PC-3 (cell line): ENCODE data around the gene TUBB2B. TPM values are rescaled to one million over a fixed set of nuclear protein-coding genes. Genes with fewer than 3 reads are reported as not detected.

Experiments
- ATAC-seq: fragments of 200-7000 bp; cut with Tn5 transposase; 2 replicates; pipeline ENCODE4 v1.9.1; 2020; ENCODE audit warnings: mild to moderate bottlenecking, moderate library complexity
- BruUV-seq: library from RNA; stranded (reverse); fragments of 400-500 nt; replicated peaks from 2 replicates; lab custom pipeline; 2021; lab: Mats Ljungman, UMichigan
- CTCF ChIA-PET: fragments of 300-600 bp; sonication (Branson Sonifier 250); formaldehyde crosslinking; loops from one replicate; lab custom pipeline; 2022; ENCODE audit warnings: antibody characterized with exemption; lab: Charles Lee
- POLR2A ChIA-PET: fragments of 300-600 bp; sonication (Branson Sonifier 250); formaldehyde crosslinking; loops from one replicate; lab custom pipeline; 2022; ENCODE audit warnings: antibody characterized with exemption; ENCODE audit not compliant: unreplicated experiment; lab: Charles Lee
- DNase-seq: peaks from one replicate; pipeline ENCODE4 v3.0.0-alpha.2; 2015
- H2AFZ ChIP-seq: fragments of 300-600 bp; sonication (generic); 2 replicates; pipeline ENCODE4 v1.6.0; 2016; ENCODE audit warnings: antibody characterized with exemption, low read length
- H3F3A ChIP-seq: fragments of 300-600 bp; sonication (generic); one replicate; pipeline ENCODE4 v1.6.0; 2017; ENCODE audit warnings: antibody characterized with exemption, low read length, control low read depth, mild to moderate bottlenecking; ENCODE audit not compliant: unreplicated experiment
- H3K27ac ChIP-seq: fragments of 300-600 bp; sonication (generic); 2 replicates; pipeline ENCODE4 v1.5.1; 2016; ENCODE audit warnings: mild to moderate bottlenecking, low read length
- H3K27me3 ChIP-seq: fragments of 300-600 bp; sonication (generic); 2 replicates; pipeline ENCODE4 v1.6.1; 2016; ENCODE audit warnings: low read length, mixed read lengths
- H3K36me3 ChIP-seq: fragments of 300-600 bp; sonication (generic); 2 replicates; pipeline ENCODE4 v1.6.1; 2016; ENCODE audit warnings: low read depth, mixed run types, low read length, mixed read lengths
- H3K4me1 ChIP-seq: fragments of 300-600 bp; sonication (generic); 2 replicates; pipeline ENCODE4 v1.5.1; 2016; ENCODE audit warnings: low read length; ENCODE audit not compliant: insufficient read depth
- H3K4me2 ChIP-seq: fragments of 300-600 bp; sonication (generic); 2 replicates; pipeline ENCODE4 v1.6.0; 2016; ENCODE audit warnings: low read length
- H3K4me3 ChIP-seq: fragments of 300-600 bp; sonication (generic); 2 replicates; pipeline ENCODE4 v1.5.1; 2016; ENCODE audit warnings: mild to moderate bottlenecking, low read length, mixed read lengths
- H3K79me2 ChIP-seq: fragments of 300-600 bp; sonication (generic); 2 replicates; pipeline ENCODE4 v1.6.1; 2017; ENCODE audit warnings: low read length, mixed read lengths
- H3K9ac ChIP-seq: fragments of 300-600 bp; sonication (generic); 2 replicates; pipeline ENCODE4 v1.6.0; 2016; ENCODE audit warnings: mild to moderate bottlenecking, low read length
- H3K9me2 ChIP-seq: fragments of 300-600 bp; sonication (generic); replicated peaks from 2 replicates; pipeline ENCODE4 v1.6.1; 2016; ENCODE audit warnings: mixed run types, low read length, mixed read lengths
- H3K9me3 ChIP-seq: fragments of 300-600 bp; sonication (generic); 2 replicates; pipeline ENCODE4 v1.6.1; 2016; ENCODE audit warnings: low read length, mixed read lengths
- H4K20me1 ChIP-seq: fragments of 300-600 bp; sonication (generic); 2 replicates; pipeline ENCODE4 v1.6.1; 2016; ENCODE audit warnings: low read length, mixed read lengths
- CTCF ChIP-seq: fragments of 300-600 bp; sonication (generic); conservative IDR thresholded peaks from 2 replicates; pipeline ENCODE4 v1.5.1; 2017; ENCODE audit warnings: antibody characterized with exemption, low read depth, mild to moderate bottlenecking, low read length
- EZH2 ChIP-seq: fragments of 300-600 bp; sonication (generic); IDR thresholded peaks from one replicate; pipeline ENCODE4 v1.6.1; 2017; ENCODE audit warnings: antibody characterized with exemption, mild to moderate bottlenecking, low read length; ENCODE audit not compliant: unreplicated experiment
- EZH2phosphoT487 ChIP-seq: fragments of 300-600 bp; sonication (generic); IDR thresholded peaks from 2 replicates; pipeline ENCODE4 v1.6.1; 2018; ENCODE audit warnings: mild to moderate bottlenecking, antibody characterized with exemption, low read length, borderline replicate concordance
- intact Hi-C: fragments of 100-400 bp; cut with micrococcal nuclease; formaldehyde crosslinking; loops from 2 replicates; pipeline ENCODE4 v1.9.0; 2023
- total RNA-seq: library from RNA; depleted of rRNA; stranded (reverse); fragments of >200 nt; gene quantifications from 2 replicates; pipeline ENCODE4 v1.2.3, GENCODE V29; 2014

Gene TUBB2B
- total RNA-seq, 1 experiment from 2014 or later = 6.5 TPM

- Histone ChIP-seq H3F3A (no peaks in the 10 kb centered on the region), H4K20me1 (no peaks in the 10 kb centered on the region), H3K27ac (no peak overlapping the region), H3K79me2 (no peaks in the 10 kb centered on the region), H3K9ac (no peak overlapping the region), H3K4me1 (peaks cover 11% of the 10 kb centered on the region), H3K9me2 (no peaks in the 10 kb centered on the region), H2AFZ (no peak overlapping the region), H3K9me3 (no peaks in the 10 kb centered on the region), H3K4me3 (no peak overlapping the region), H3K27me3 (peaks cover 38% of the 10 kb centered on the region), H3K4me2 (no peak overlapping the region), H3K36me3 (no peaks in the 10 kb centered on the region)
- BruUV-seq = no TSS peak
- intact Hi-C loops = no loop called here
- CTCF ChIA-PET = no interaction called here
- ATAC-seq (no peak), DNase-seq (no peak)
- TF ChIP-seq EZH2phosphoT487 (no peak), CTCF (no peak), EZH2 (no peak)
- POLR2A ChIA-PET = interaction anchor here (0.6 kb wide), 1 partner anchor 173 kb away, joined by 3 read pairs; no protein-coding TSS in a partner anchor
These were observed 5.9 kb upstream of the TUBB2B start for GRCh38 chr6:3233321-3233720.

- H3K4me3 ChIP-seq = peak overlapping the region; percentile 83
- H3K79me2 ChIP-seq = no peaks in the 10 kb centered on the region
- H3K4me2 ChIP-seq = peak overlapping the region; percentile 91
- ChIA-PET CTCF (no interaction called here), POLR2A (interaction anchor here (0.6 kb wide), 1 partner anchor 168 kb away, joined by 3 read pairs; no protein-coding TSS in a partner anchor)
- DNase-seq = no peak
- no peaks in the 10 kb centered on the region for H3K9me2 ChIP-seq
- H3K9ac ChIP-seq = peak overlapping the region; percentile 51
- peaks cover 48% of the 10 kb centered on the region for H3K27me3 ChIP-seq
- H4K20me1 ChIP-seq = no peaks in the 10 kb centered on the region
- H3K36me3 ChIP-seq = no peaks in the 10 kb centered on the region
- H2AFZ ChIP-seq = peak overlapping the region; percentile 87
- intact Hi-C loops = no loop called here
- H3K4me1 ChIP-seq = peaks cover 20% of the 10 kb centered on the region
- H3F3A ChIP-seq = no peaks in the 10 kb centered on the region
- H3K27ac ChIP-seq = no peak overlapping the region
- no TSS peak for BruUV-seq
- ATAC-seq = no peak
- no peak for TF ChIP-seq EZH2phosphoT487
- no peak for TF ChIP-seq CTCF
- no peak for TF ChIP-seq EZH2
- H3K9me3 ChIP-seq = no peaks in the 10 kb centered on the region
These were observed 4.8 kb upstream of the TUBB2B start for GRCh38 chr6:3232017-3232945.
